ENCODE measurements around the gene PACS1.

Gene PACS1

GRCh38 chr11:66050581-66051231 is 19.4 kb upstream of the PACS1 start:
- no peak for DNase-seq

DNA sequence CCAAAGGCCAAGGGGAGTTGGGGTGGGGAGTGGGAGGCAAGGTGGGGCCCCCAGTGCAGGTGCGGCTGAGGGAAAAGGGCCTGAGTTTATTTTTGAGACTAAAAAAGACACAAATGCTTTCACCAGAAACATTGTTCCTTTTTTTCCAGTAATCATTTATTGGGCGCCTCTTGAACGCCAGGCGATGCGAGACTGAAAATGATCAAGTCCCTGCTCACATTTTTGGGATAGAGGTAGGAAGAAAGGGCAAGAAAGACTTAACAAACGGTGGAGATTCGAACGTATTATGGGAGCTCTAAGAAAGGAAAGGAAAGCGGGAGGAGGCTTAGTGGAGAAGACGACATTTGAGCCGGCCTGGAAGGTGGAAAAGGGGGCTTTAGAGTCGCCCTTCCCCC is 18.7 kb upstream of the PACS1 start:
- DNase-seq, result no peak

DNA sequence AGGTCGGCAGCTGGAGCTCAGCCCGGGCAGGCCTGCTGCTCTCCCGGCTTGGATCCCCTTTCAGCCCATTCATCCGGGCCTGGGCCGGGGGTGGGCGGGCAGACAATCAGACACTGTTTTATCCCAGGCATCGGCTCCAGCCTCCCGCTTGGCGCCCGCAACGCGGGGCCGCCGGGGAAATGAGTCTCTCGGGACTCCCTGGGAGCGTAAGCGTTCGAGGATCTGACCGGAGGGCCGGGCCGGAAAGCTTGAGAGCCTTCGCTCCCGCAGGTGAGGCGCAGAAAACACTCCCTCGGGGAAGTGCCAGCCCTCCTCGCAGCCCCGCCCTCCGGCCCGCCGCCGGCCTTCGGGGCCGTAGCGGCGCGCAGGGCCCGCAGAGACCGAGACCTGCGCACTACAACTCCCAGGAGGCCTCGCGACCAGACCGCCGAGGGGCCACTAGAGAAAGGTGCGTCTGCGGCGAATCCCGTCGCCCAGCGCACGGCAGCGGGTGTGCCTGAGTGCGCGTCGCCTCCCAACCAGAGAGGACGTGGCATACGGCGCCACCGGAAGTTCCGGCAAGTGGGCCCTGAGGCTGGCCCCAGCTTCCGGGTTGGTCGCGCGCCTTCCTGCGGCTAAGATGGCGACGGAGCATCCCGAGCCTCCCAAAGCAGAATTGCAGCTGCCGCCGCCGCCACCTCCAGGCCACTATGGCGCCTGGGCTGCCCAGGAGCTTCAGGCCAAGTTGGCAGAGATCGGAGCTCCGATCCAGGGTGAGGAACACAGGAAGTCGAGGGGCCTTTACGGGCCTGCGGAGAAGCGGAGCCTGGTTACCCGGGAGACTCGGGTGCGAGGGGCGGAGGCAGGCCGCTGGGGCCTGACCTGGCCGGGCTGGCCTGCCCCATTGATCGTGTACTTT is 18.1 kb upstream of the PACS1 start, which contains the start of gene SF3B2:
TSS of gene SF3B2 (plus strand) at position 599 of the 898 bp plus-strand sequence. CDS start at position 620, 21 bp downstream.
- peak; percentile 99 for DNase-seq

DNA sequence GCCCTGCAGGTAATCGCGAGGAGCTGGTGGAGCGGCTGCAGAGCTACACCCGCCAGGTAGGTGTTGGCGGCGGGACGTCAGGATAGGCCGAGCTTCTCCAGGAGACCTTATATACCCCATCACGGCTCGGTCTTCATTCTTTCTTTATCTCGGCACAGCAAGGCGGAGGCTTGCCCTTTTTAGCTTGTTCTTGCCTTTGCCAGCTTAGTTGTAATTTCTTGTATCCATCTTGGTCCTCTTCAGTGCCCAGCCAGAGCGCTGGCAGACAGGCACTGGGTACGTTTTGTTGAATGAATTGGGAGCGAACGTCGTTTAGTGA is 17.4 kb upstream of the PACS1 start:
- no peak for DNase-seq

- no peak for DNase-seq
Measured at GRCh38 chr11:66055021-66055420, 15.1 kb upstream of the PACS1 start.

- no peak for DNase-seq
Measured at GRCh38 chr11:66056501-66056900, 13.6 kb upstream of the PACS1 start.

DNA sequence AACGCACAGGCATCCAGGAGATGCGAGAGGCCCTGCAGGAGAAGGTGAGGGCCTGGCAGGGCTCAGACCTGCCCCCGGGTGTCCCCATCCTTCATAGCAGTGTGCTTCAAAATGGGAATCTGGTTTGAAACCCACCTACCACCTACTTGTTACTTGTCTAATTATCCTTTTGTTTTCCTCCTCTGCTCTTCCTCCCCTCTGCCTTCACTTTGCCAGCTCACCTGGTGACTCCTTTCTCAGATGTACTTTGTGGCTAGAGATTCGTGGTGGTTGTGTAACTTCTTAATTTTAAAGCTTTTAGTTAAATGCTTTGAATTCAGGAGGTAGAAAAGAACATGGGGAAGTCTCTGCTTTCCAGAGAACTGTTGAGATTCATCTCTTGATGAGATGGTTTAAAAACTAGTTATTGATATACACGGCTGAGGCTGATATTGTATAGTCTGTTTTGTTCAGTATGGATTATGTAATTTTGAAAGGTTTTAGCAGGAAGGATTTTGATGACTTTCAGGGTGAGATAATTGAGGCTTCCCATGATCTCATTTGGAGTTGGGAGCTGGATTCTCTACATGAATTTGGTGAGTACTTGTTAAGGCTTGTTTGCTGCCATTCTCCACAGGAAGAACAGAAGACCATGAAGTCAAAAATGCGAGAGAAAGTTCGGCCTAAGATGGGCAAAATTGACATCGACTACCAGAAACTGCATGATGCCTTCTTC is 9.9 kb upstream of the PACS1 start:
- no peak for DNase-seq

DNA sequence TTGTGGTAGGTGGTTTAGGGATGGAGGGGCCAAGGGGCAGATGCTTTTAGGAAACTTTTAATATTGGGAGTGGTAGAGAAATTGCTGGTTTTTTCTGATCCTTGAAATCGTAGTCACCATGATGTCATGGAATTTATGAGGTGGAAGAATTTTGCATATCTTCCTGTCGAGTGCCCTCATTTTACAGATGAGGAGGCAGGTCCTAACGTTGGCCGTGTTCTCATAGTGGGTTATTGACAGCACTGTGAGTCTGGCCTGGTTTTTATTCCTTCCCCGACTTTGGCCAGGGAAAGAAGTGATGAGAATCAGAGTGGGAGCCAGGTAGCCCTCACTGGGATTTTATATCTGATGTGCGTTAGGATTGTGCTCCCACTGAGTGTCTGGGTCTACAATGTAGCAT is 8.8 kb upstream of the PACS1 start:
- DNase-seq, result no peak

DNA sequence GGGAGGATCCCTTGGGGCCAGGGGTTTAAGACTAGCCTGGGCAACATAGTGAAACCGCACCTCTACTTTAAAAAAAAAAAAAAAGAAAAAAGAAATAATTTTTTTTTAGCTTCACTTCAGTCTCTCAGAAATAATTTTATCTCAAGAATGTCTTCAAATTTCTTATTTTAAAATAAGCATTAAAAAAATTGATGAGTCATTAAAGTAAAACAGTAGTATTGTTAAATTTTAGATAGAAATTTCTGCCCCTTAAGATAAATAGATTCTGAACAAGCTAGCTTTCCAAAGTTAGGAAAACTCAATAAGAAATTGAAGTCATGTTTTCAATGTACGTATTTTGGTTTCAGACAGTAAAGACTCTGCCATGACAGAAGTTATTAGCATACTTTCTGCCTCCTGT is 7.7 kb upstream of the PACS1 start:
- DNase-seq, result no peak

DNA sequence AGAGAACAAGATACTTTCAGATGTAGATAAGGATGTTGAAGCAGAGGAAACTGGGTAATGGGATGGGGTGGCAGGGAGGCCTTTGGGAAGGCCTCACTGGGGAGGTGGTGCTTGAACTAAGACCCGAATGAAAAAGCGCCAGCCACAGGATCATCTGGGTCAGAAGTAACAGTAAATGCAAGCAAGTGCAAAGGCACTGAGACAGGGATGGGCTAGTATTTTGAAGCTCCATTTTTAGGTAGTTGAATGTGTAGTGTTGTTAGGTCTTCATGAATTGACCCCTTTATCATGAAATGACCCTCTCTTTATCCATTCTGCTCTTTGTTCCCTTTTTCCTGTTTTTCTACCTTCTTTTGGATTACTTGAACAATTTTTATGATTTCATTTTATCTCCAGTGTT is 6.2 kb upstream of the PACS1 start:
- no peak for DNase-seq

DNA sequence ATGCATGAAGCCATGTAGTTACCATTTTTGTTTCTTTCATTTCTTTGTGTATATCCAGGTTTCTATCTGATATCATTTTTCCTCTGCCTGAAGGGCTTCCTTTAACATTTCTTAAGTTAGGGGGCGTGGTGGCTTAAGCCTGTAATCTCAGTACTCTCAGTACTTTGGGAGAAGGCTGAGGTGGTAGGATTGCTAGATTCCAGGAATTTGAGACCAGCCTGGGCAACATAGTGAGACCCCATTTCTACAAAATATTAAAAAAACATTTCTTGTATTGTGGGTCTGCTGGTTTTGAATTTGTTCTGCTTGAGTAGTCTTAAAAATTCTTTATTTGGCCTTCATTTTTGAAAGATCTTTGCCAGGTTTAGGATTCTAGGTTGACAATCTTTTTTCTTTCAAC is 5.5 kb upstream of the PACS1 start:
- no peak for DNase-seq

- no peak for DNase-seq
Measured at GRCh38 chr11:66066751-66067150, 3.3 kb upstream of the PACS1 start.

DNA sequence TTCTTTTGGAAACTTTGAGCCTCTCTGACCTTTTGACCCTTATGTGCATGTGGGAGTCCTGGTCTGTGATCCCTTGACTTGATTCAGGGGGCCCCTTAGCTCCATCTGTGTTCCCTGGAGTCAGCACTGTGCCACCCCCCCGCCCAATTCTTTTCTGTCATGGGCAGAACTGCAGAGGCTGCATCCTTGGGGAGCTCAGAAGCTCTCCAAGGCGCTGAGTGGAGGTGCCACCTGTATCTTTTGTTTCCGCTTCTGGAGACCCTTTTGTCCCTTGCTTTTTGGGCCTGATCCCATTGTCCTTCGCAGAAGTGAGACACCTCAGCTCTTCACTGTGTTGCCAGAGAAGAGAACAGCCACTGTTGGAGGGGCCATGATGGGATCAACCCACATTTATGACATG is 2.4 kb upstream of the PACS1 start:
- no peak for DNase-seq

GRCh38 chr11:66068154-66068821 is 1.8 kb upstream of the PACS1 start:
- DNase-seq, result peak; percentile 81

GRCh38 chr11:66068923-66069714 is 953 bp upstream of the PACS1 start:
- DNase-seq, result peak; percentile 35

GRCh38 chr11:66070604-66071380 is 720 bp downstream of the PACS1 start:
- peak; percentile 27 for DNase-seq

GRCh38 chr11:66071381-66071801 is 1.3 kb downstream of the PACS1 start:
- peak; percentile 34 for DNase-seq

DNA sequence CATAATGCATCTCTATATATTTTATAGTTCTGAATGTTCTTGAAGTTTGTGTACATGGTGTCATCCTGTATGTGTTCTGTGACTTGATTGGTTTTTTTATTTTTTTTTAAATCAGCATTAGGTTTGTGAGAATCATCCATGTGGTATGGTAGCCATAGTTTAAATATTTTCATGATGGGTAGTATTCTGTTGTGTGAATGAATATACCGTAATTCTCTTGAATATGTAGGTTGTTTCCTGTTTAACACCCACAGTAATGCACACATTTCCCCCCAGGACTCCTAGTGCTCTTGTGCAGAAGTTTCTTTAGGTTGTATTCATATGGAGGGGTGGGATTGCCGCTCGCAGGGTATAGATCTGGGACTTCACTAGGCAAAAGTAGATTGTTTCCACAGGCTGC is 2.0 kb downstream of the PACS1 start:
- DNase-seq, result no peak

DNA sequence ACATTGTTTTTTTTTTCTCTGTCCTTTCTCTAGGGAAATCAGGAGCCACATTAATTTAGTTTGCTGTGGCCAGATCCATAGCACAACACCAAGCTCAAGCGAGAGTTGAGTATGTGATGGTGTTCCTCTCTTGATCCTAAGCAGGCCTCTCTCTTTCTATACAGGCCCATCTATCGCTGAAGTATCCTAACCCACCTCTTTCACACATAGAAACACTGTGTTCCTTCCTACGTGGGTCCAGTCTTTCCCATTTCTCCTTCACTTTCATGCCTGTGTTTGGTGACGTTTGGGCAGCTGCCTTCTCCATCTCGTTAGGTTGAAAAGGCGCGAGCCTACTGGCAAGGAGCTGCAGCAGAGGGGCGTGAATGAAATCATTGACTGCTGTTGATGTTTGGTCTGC is 2.4 kb downstream of the PACS1 start:
- no peak for DNase-seq

- no peak for DNase-seq
Measured at GRCh38 chr11:66073669-66074068, 3.6 kb downstream of the PACS1 start.

DNA sequence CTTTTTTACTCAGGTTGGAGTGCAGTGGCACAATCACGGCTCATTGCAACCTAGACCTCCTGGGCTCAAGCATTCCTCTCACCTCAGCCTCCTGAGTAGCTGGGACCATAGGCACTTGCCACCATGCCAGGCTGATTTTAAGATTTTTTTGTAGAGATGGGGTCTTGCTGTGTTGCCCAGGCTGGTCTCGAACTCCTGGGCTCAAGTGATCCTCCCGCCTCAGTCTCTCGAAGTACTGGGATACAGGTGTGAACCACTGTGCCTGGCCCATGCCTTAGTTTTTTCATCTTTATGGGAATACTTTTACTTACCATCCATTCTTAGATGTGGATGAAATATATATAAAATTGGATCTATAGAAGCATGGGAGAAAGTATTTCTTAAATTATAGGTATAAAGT is 5.2 kb downstream of the PACS1 start:
- no peak for DNase-seq

GRCh38 chr11:66076561-66076960 is 6.5 kb downstream of the PACS1 start:
- no peak for DNase-seq
